CD4-positive, alpha-beta T cell (primary cell): Measurements from ENCODE around the gene IPO9. TPM values are rescaled to one million over a fixed set of nuclear protein-coding genes. Genes with fewer than 3 reads are reported as not detected.

Experiments
- ATAC-seq: fragments of 200-7000 bp; cut with Tn5 transposase; one replicate; pipeline ENCODE4 v1.10.0; 2022; ENCODE audit warnings: mild to moderate bottlenecking; ENCODE audit not compliant: poor library complexity
- CTCF ChIA-PET: fragments of 350-600 bp; sonication (Branson Sonifier 250); formaldehyde crosslinking; loops from one replicate; lab custom pipeline; 2021; ENCODE audit warnings: antibody characterized with exemption, inconsistent platforms; lab: Charles Lee
- POLR2A ChIA-PET: fragments of 350-600 bp; sonication (Branson Sonifier 250); formaldehyde crosslinking; loops from one replicate; lab custom pipeline; 2021; ENCODE audit warnings: antibody characterized with exemption, inconsistent platforms; lab: Charles Lee
- DNase-seq, 14 experiments: peaks; one replicate each; pipeline ENCODE4 v3.0.0-alpha.2; 2013 to 2020; ENCODE audit warnings: mixed read lengths in 2 of 14
- H3K27ac ChIP-seq, 2 donors: one replicate each; pipeline versions ENCODE4 v1.5.1 to v1.7.0; 2013; ENCODE audit warnings: low read length in 2 of 2, low read depth in 1 of 2, mild to moderate bottlenecking in 1 of 2
- H3K27me3 ChIP-seq, 2 experiments: 1 replicate in 1 of 2; 2 replicates in 1 of 2; pipeline versions ENCODE4 v1.6.1 to v1.7.0; 2013; ENCODE audit warnings: low read length in 2 of 2, control low read depth in 1 of 2, mild to moderate bottlenecking in 1 of 2, moderate library complexity in 1 of 2; ENCODE audit not compliant: insufficient read depth in 2 of 2, control insufficient read depth in 1 of 2
- H3K36me3 ChIP-seq: one replicate; pipeline ENCODE4 v1.6.1; 2013; ENCODE audit warnings: low read length, control low read depth; ENCODE audit not compliant: insufficient read depth
- H3K4me1 ChIP-seq: one replicate; pipeline ENCODE4 v1.6.1; 2013; ENCODE audit warnings: low read length, control low read depth; ENCODE audit not compliant: insufficient read depth
- H3K4me3 ChIP-seq: one replicate; pipeline ENCODE4 v1.5.1; 2013; ENCODE audit warnings: mild to moderate bottlenecking, low read length, moderate library complexity
- H3K9me3 ChIP-seq, 2 experiments: 1 replicate in 1 of 2; 2 replicates in 1 of 2; pipeline versions ENCODE4 v1.6.1 to v1.7.0; 2013; ENCODE audit warnings: low read length in 2 of 2, mild to moderate bottlenecking in 2 of 2, control low read depth in 1 of 2, moderate library complexity in 1 of 2; ENCODE audit not compliant: control insufficient read depth in 1 of 2, insufficient read depth in 1 of 2
- H3K27ac Mint-ChIP-seq: one replicate; pipeline ENCODE4 v1.8.0; 2020; ENCODE audit warnings: mixed read lengths
- H3K27me3 Mint-ChIP-seq: one replicate; pipeline ENCODE4 v1.8.0; 2021; ENCODE audit warnings: mixed read lengths
- H3K36me3 Mint-ChIP-seq: one replicate; pipeline ENCODE4 v1.8.0; 2021; ENCODE audit warnings: low read depth, mixed read lengths
- H3K4me1 Mint-ChIP-seq: one replicate; pipeline ENCODE4 v1.8.0; 2021; ENCODE audit warnings: low read depth, mixed read lengths
- H3K4me3 Mint-ChIP-seq: one replicate; pipeline ENCODE4 v1.8.0; 2020; ENCODE audit warnings: mild to moderate bottlenecking, mixed read lengths
- H3K9me3 Mint-ChIP-seq: one replicate; pipeline ENCODE4 v1.8.0; 2020; ENCODE audit warnings: mixed read lengths
- CTCF ChIP-seq: fragments of 200-600 bp; IDR thresholded peaks from one replicate; pipeline ENCODE4 v1.8.0; 2022; ENCODE audit warnings: antibody characterized with exemption, mild to moderate bottlenecking
- intact Hi-C, 2 experiments: fragments of 100-400 bp; cut with DNase I in 1 of 2; cut with micrococcal nuclease in 1 of 2; formaldehyde crosslinking; loops; one replicate each; pipeline versions ENCODE4 v1.15.1 to v1.9.0; 2023 to 2025; cut with DNase I, micrococcal nuclease
- microRNA-seq: library from miRNA; unstranded; fragments of <30 nt; microRNA quantifications from one replicate; pipeline ENCODE4 v1.2.0, GENCODE V29; 2021; ENCODE audit warnings: borderline microRNAs expressed, borderline replicate concordance
- total RNA-seq, 174 experiments: library from RNA in 2 of 174; stranded (reverse) in 2 of 174; gene quantifications; one replicate each; pipeline ENCODE4 v1.2.3 and lab custom pipeline; 2021 to 2026

Gene IPO9
- total RNA-seq, 2 experiments from 2014 or later, result 17.1 to 20.1 TPM

- H3K36me3 ChIP-seq, result no peaks in the 10 kb centered on the region
Observed at GRCh38 chr1:201930803-201931202, 101.8 kb downstream of the IPO9 start.

More at GRCh38 chr1:201930803-201931202, 101.8 kb downstream of the IPO9 start:
- H3K4me3 ChIP-seq, result no peak overlapping the region
- no peak overlapping the region for H3K27ac ChIP-seq
- Mint-ChIP-seq H3K27ac (no peak overlapping the region), H3K27me3 (peaks cover 5% of the 10 kb centered on the region), H3K36me3 (no peaks in the 10 kb centered on the region), H3K4me3 (no peak overlapping the region), H3K9me3 (no peaks in the 10 kb centered on the region), H3K4me1 (no peaks in the 10 kb centered on the region)
- ATAC-seq (no peak), DNase-seq (no peak)
- H3K4me1 ChIP-seq, result no peaks in the 10 kb centered on the region
- H3K27me3 ChIP-seq, result peaks cover 8 to 11% of the 10 kb centered on the region in 2 experiments
- TF ChIP-seq CTCF, result no peak
- ChIA-PET CTCF (no interaction called here), POLR2A (no interaction called here)
- no peaks in the 10 kb centered on the region for H3K9me3 ChIP-seq
- intact Hi-C loops, result no loop called here

Small RNA genes lying within 50 kb of the gene (microRNA-seq; reads per million reads assigned to microRNA genes)
- gene MIR1231 (not detected), gene MIR6739 (not detected)

Other genes starting within 250 kb of the IPO9 start
- under 1 TPM in 1 of 2 experiments, not detected in 1; 0.19 TPM for gene SHISA4, start 59.7 kb downstream of the IPO9 start, total RNA-seq
- not detected for gene LMOD1, start 117.4 kb downstream of the IPO9 start, total RNA-seq
- 10 to 100 TPM; 46.2 to 49.6 TPM for gene TIMM17A, start 126.3 kb downstream of the IPO9 start, total RNA-seq
- 10 to 100 TPM; 19.9 to 20.8 TPM for gene RNPEP, start 153.5 kb downstream of the IPO9 start, total RNA-seq
- gene ELF3, start 181.4 kb downstream of the IPO9 start, total RNA-seq, result 1 to 10 TPM; 2.0 to 2.7 TPM